IPS DF 4.7 (cell line): ENCODE measurements around the gene RGS14.

ENCODE experiments used
- DNase-seq: peaks from one replicate; pipeline ENCODE4 v3.0.0-alpha.2; 2013; ENCODE audit warnings: low spot score; ENCODE audit errors: extremely low read depth

Gene RGS14

GRCh38 chr5:177378884-177379883 is 21.5 kb downstream of the RGS14 start:
- DNase-seq: no peak

- no peak for DNase-seq
Observed at GRCh38 chr5:177380805-177381126, 23.0 kb downstream of the RGS14 start.

- no peak for DNase-seq
Observed at GRCh38 chr5:177382423-177383029, 24.8 kb downstream of the RGS14 start.

- DNase-seq: no peak
Observed at GRCh38 chr5:177383181-177383580, 25.5 kb downstream of the RGS14 start.

GRCh38 chr5:177384134-177384533 is 26.4 kb downstream of the RGS14 start, which contains the start of gene SLC34A1:
Gene SLC34A1 (plus strand): TSS chr5:177384434. CDS start chr5:177385742, 1,308 bp downstream.
- DNase-seq: no peak

- no peak for DNase-seq
Observed at GRCh38 chr5:177385720-177386119, 28.0 kb downstream of the RGS14 start.

- DNase-seq: no peak
Observed at GRCh38 chr5:177386542-177386941, 28.8 kb downstream of the RGS14 start.

- no peak for DNase-seq
Observed at GRCh38 chr5:177387405-177387804, 29.7 kb downstream of the RGS14 start.

- DNase-seq: no peak
Observed at GRCh38 chr5:177388521-177389052, 30.9 kb downstream of the RGS14 start.

GRCh38 chr5:177389241-177390169 is 31.8 kb downstream of the RGS14 start:
- DNase-seq: no peak

GRCh38 chr5:177390363-177391300 is 32.9 kb downstream of the RGS14 start:
- DNase-seq: no peak

- no peak for DNase-seq
Observed at GRCh38 chr5:177392765-177393164, 35.0 kb downstream of the RGS14 start.

GRCh38 chr5:177393206-177393765 is 35.6 kb downstream of the RGS14 start:
- DNase-seq: no peak

- no peak for DNase-seq
Observed at GRCh38 chr5:177393990-177394389, 36.3 kb downstream of the RGS14 start.

- DNase-seq: no peak
Observed at GRCh38 chr5:177396078-177396477, 38.4 kb downstream of the RGS14 start.

- DNase-seq: no peak
Observed at GRCh38 chr5:177396807-177397206, 39.1 kb downstream of the RGS14 start.

- DNase-seq: no peak
Observed at GRCh38 chr5:177397875-177398390, 40.2 kb downstream of the RGS14 start.

- DNase-seq: no peak
Observed at GRCh38 chr5:177399997-177400868, 42.5 kb downstream of the RGS14 start, which contains the start of gene PFN3. Gene PFN3 (minus strand): TSS chr5:177400661. CDS start chr5:177400576, 85 bp downstream.
